Activated T-cell treated with anti-CD3 and anti-CD28 coated beads for 48 hours (primary cell): ENCODE data around the gene CCDC18.
"Not testable (repeated sequence)": the region's sequence is repeated elsewhere in the genome, so short reads cannot be mapped to it uniquely, and the experiment has no call there.

Source experiments
- DNase-seq: peaks from one replicate; pipeline ENCODE4 v3.0.0-alpha.2; 2020; ENCODE audit warnings: low read depth

Gene CCDC18

GRCh38 chr1:93180723-93181613, at the start of gene CCDC18:
Gene CCDC18 (plus strand): TSS chr1:93180724. CDS start chr1:93183362, 2,638 bp downstream.
- no peak for DNase-seq

GRCh38 chr1:93132638-93133037, 47.9 kb upstream of the CCDC18 start:
- no peak for DNase-seq

- DNase-seq: no peak
Observed at GRCh38 chr1:93136445-93136844, 44.1 kb upstream of the CCDC18 start.

- DNase-seq: no peak
Observed at GRCh38 chr1:93137604-93138292, 42.8 kb upstream of the CCDC18 start.

- DNase-seq: no peak
Observed at GRCh38 chr1:93140106-93140505, 40.4 kb upstream of the CCDC18 start.

- DNase-seq: no peak
Observed at GRCh38 chr1:93142161-93142560, 38.4 kb upstream of the CCDC18 start.

GRCh38 chr1:93143136-93143535, 37.4 kb upstream of the CCDC18 start:
- DNase-seq: no peak

GRCh38 chr1:93143769-93144168, 36.8 kb upstream of the CCDC18 start:
- no peak for DNase-seq

- no peak for DNase-seq
Observed at GRCh38 chr1:93148001-93148400, 32.5 kb upstream of the CCDC18 start.

- DNase-seq: no peak
Observed at GRCh38 chr1:93150729-93151128, 29.8 kb upstream of the CCDC18 start.

- no peak for DNase-seq
Observed at GRCh38 chr1:93151474-93151873, 29.1 kb upstream of the CCDC18 start.

GRCh38 chr1:93152835-93153234, 27.7 kb upstream of the CCDC18 start:
- DNase-seq: no peak

- DNase-seq: no peak
Observed at GRCh38 chr1:93154898-93155297, 25.6 kb upstream of the CCDC18 start.

GRCh38 chr1:93155335-93155734, 25.2 kb upstream of the CCDC18 start:
- no peak for DNase-seq

GRCh38 chr1:93159337-93159736, 21.2 kb upstream of the CCDC18 start:
- no peak for DNase-seq

- not testable (repeated sequence) for DNase-seq
Observed at GRCh38 chr1:93163314-93163713, 17.2 kb upstream of the CCDC18 start.

- DNase-seq: no peak
Observed at GRCh38 chr1:93164816-93165215, 15.7 kb upstream of the CCDC18 start.

GRCh38 chr1:93165895-93166294, 14.6 kb upstream of the CCDC18 start:
- DNase-seq: not testable (repeated sequence)

- no peak for DNase-seq
Observed at GRCh38 chr1:93167006-93167405, 13.5 kb upstream of the CCDC18 start.

GRCh38 chr1:93170141-93170678, 10.3 kb upstream of the CCDC18 start:
- DNase-seq: not testable (repeated sequence)

GRCh38 chr1:93171549-93172034, 8.9 kb upstream of the CCDC18 start:
- no peak for DNase-seq

- no peak for DNase-seq
Observed at GRCh38 chr1:93172778-93173177, 7.7 kb upstream of the CCDC18 start.

- DNase-seq: not testable (repeated sequence)
Observed at GRCh38 chr1:93174638-93175037, 5.9 kb upstream of the CCDC18 start.
